Hematopoietic multipotent progenitor cell treated with erythropoietin and hydrocortisone succinate and interleukin-3 and kit ligand, for 15 days (in vitro differentiated cells): ENCODE data around the gene NAA35.
"Not testable (repeated sequence)": the region's sequence is repeated elsewhere in the genome, so short reads cannot be mapped to it uniquely, and the experiment has no call there.

ENCODE experiments used
- DNase-seq: peaks from one replicate; pipeline ENCODE4 v3.0.0-alpha.2; 2015; ENCODE audit warnings: low spot score

NAA35 gene

DNA sequence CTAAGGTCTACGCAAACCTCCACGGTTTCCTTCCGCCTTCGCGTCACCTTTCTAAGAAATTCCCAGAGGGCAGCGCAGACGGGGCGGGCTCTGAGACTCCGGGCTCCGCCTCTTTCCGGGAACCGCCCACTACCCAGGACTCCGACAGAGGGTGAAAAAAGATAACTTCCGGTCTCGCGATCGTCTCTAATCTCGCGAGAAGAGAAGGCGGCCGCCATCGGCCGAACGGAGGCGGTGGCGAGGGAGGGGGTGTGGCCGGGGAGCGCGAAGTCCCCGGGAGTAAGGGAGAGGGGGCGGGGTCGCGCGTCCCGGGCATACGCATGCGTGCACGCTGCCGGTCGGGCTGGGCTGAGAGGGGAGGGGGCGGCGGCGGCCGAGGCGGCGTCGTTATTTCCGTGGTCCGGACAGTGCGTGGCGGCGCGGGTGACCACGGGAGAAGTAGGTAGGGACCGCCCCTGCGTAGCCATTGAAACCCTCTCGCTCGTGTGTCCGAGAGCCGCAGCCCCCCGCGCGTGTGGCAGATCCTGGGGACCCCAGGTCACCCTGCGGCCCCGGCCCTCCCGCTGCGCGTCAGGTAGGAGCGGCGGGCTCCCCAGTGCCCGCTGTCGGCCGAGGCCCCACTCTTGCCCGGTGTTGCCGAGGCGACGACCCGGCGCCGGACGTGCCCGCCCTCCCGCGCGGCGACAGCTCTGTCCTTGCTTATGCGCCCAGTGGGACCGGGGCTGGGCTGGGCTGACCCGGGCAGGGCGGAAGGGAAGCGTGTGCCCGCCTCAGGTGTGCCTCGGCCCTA is at the start of gene NAA35:
TSS of gene NAA35 (plus strand) at position 315 of the 790 bp plus-strand sequence. CDS start 1,014 bp downstream, outside the sequence.
- DNase-seq, result peak; percentile 100

DNA sequence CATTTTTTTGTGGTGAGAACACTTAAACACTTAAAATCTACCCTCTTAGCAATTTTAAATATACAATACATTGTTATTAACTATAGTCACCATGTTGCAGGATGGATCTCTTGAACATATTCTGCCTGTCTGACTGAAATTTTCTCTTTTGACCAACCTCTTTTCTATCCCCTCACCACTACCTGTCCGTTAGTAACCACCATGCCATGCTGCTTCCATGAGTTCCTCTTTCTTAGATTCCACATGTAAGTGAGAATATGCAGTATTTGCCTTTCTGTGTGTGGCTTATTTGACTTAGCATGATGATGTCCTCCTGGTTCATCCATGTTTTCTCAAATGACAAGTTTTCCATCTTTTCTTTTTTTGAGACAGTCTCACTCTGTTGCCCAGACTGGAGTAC is 48.5 kb upstream of the NAA35 start:
- DNase-seq, result no peak

- no peak for DNase-seq
Observed at GRCh38 chr9:85895685-85896084, 45.3 kb upstream of the NAA35 start.

DNA sequence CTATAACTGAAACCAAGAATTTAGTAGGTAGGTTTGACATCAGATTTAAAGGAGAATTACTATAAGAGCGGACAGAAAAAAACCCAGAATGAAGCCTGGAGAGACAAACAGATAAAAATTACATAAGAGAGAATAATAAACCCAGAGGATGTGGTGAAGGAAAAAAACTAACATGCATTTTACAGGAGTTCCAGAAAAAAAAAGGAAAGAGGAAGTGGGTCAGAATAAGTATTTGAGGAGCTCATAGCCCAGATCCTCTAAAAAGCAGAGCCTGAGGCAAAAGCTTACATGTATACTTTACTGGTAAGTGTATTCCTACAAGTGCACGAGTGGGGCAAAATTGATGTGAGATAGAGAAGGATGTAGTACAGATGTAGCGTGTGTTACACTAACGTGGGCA is 43.1 kb upstream of the NAA35 start:
- no peak for DNase-seq

DNA sequence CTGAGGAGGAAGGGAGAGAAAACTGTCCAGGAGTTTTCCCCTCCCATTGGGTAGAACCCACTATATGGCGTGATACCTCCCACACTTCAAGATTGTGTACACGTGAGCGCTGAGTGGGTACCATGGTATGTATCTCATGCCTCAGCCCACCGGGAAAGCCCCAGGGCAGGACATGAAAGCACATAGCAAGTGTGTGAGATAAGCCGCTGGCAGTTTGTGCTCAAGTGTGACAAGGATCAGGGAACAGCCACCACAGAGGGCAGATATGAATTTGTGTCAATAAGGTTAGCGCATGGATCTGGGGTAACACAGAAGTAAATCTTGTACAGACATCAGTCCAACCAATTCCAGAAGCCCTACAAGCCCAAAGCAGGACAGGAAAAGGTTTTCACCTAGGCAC is 42.6 kb upstream of the NAA35 start:
- DNase-seq, result no peak

DNA sequence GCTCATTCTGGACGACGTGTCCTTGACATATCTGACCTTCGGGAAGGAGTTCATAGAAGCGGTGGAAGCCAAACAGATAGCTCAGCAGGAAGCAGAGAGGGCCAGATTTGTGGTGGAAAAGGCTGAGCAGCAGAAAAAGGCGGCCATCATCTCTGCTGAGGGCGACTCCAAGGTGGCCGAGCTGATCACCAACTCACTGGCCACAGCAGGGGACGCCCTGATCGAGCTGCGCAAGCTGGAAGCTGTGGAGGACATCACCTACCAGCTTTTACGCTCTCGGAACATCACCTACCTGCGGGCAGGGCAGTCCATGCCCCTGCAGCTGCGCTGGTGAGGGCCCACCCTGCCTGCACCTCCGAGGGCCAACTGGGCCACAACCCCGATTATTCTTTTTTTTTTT is 41.6 kb upstream of the NAA35 start:
- DNase-seq, result no peak

GRCh38 chr9:85900504-85901201 is 40.3 kb upstream of the NAA35 start:
- peak; percentile 19 for DNase-seq

DNA sequence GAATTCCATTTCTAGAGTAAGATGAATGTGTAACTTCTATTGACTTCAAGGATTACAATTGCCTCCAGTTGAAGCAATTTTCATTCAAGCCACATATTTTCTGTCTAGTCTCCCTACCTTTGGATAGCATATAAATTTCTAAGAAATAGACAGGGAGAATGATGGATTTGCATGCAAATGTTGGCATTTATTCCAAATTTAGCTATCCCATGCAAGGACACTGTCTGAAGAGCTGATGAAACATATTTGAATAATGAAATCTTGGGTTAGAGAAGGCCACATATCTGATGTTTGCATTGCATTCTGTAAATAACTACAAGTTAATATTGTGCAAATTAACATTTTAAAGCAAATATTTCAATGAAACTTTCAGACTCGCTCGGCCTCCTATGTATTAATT is 36.0 kb upstream of the NAA35 start:
- DNase-seq, result no peak

- no peak for DNase-seq
Observed at GRCh38 chr9:85905957-85906356, 35.0 kb upstream of the NAA35 start.

GRCh38 chr9:85909390-85909789 is 31.6 kb upstream of the NAA35 start:
- DNase-seq, result no peak

DNA sequence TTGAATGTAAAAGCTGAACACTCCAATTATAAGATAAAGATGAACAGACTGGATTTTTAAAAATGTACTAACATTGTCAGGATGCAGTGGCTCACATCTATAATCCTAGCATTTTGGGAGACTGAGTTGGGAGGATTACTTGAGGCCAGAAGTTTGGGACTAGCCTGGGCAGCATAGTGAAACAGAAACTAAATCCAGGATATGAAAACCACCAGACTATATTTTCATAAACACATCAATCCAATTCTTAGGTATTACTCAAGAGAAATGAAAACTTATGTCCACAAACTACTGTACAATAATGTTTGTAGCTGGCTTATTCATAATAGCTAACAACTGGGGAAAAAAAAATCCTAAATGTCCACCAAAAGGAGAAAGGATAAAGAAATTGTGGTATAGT is 26.8 kb upstream of the NAA35 start:
- no peak for DNase-seq

DNA sequence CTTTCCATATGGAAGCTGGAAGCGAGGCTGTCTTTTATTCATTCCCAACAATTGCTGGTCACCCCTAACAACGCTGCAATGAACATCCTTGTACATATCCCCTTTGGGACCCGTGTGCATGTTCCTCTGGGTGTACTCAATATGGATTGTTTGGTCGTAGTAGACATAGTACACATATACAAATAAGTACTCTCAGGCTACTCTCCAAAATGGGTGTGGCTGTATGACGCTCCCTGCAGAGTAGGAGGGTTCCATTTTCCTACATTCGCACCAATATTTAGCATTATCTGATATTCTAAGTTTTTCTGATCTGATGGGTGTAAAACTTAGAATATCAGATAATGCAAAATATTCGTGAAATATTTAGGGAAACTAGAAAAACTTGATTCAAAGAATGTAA is 23.2 kb upstream of the NAA35 start:
- DNase-seq, result no peak

- no peak for DNase-seq
Observed at GRCh38 chr9:85925493-85925892, 15.5 kb upstream of the NAA35 start.

DNA sequence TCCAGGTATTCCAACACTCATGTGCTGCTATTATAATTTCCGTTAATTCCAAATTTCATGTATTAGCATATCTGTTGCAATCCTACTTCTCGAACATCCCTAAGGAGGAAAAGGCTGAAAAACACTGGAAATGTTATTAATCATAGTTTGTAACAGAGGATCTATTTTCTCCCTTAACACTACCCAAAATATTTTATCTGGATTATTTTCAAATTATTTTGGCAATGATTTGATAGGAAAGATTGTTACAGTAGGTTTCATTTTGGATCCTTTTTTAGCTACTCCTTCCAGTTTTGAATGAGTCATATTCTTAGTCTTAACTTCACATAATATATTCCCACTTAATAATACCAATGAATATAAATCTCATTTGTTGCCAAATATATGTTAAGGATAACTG is 13.9 kb upstream of the NAA35 start:
- DNase-seq, result no peak

- DNase-seq, result no peak
Observed at GRCh38 chr9:85931495-85931894, 9.5 kb upstream of the NAA35 start.

DNA sequence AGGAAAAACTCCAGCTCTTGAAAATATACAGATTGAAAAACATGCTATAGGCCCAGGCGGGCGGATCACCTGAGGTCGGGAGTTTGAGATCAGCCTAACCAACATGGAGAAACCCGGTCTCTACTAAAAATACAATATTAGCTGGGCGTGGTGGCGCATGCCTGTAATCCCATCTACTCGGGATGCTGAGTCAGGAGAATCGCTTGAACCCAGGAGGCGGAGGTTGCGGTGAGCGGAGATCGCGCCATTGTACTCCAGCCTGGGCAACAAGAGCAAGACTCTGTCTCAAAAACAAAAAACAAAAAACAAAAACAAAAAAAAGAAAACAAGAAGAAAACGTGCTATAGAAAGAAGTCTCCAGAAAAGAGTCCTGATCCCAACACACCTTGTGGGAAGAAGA is 5.0 kb upstream of the NAA35 start:
- not testable (repeated sequence) for DNase-seq

DNA sequence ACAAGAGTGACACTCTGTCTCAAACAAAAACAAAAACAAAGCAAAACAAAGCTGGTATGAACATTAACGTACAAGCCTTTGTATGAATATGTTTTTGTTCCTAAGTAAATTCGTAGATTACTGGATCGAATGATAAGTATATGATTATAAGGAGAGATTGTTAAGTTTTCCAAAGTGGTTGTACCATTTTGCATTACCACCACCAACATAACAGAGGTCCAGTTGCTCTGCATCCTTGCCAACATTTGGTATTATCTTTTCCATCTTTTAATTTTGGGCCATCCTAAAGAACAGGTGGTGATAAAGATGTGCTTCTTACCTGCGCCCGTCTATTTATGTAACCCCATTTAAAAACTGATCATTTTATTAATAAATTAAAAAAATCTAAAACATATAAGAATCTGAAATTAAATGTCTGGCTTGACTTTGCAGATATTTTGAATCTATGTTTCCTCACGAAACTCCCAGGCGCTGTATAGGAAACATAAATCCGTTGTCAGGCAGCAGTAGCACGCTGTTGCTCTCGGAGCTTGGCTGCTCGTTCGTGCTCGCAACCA is 593 bp upstream of the NAA35 start:
- no peak for DNase-seq

DNA sequence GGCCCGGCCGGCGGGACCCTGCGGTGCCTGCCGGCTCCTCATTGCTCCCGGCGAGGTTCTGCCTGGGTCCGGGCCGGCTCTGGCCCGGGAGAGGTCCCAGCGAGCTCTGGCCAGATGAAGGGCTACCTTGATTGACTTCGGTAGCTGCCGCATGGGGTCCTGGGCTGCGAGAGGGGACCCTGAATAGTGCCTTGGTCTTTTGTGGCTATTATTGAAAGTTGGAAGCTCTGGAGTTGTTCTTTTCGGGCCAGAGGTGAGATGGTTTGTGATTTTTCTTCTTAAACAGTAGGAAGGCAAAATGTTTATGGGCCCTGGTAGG is 635 bp downstream of the NAA35 start:
- no peak for DNase-seq

GRCh38 chr9:85941966-85942912 is 1.3 kb downstream of the NAA35 start:
- DNase-seq, result no peak

DNA sequence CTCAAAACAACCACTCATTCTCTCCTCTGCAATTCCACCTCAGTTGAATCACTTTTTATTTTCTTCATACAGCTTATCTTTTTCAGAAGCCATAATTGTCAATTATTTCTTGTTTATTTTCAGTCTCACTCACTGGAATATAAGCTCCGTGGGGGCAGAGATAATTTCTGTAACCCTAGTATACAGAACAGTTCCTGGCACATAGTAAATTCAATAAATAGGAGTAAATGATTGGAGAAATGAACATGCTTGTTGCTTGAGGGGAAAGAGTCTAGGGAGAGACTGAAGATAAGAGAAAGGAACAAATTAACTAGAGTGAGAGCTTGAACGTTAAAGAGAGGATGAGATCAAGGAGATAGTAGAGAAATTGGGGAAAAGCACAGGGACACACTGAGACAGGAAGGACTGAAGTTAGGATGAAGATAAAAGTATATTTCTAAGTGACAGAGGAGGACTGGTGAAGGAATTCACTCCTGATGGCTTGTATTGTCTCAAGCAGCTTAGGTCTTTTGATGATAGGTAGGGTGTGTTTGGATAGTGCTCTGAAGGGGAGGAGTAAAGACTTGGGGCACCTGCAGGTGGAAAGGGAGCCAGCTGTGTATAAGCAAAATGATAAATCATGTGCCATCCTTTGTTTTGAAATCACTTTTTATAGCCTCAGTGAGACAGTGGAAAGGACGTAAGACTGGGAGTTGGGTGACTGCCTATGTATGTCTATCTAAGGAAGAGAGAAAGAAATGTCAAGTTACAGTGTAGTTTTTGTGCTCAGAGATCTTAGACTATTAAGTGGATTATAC is 2.2 kb downstream of the NAA35 start:
- no peak for DNase-seq

- no peak for DNase-seq
Observed at GRCh38 chr9:85943757-85944430, 2.9 kb downstream of the NAA35 start.
